HEK293T (cell line): ENCODE data around the gene IFNAR1.

Experiments used
- ARNT ChIP-seq: fragments of 450-650 bp; IDR thresholded peaks from 2 replicates; pipeline ENCODE4 v1.6.1; 2017; ENCODE audit warnings: mild to moderate bottlenecking
- BHLHE40 ChIP-seq: fragments of 450-650 bp; IDR thresholded peaks from 2 replicates; pipeline ENCODE4 v1.6.1; 2016; ENCODE audit warnings: mild to moderate bottlenecking, moderate library complexity, borderline replicate concordance
- ELF4 ChIP-seq: fragments of 450-650 bp; IDR thresholded peaks from 2 replicates; pipeline ENCODE4 v1.6.1; 2017; ENCODE audit warnings: antibody characterized with exemption
- FOXA1 ChIP-seq: fragments of 450-650 bp; IDR thresholded peaks from 2 replicates; pipeline ENCODE4 v1.6.1; 2016; ENCODE audit warnings: mild to moderate bottlenecking
- FOXK2 ChIP-seq: fragments of 450-650 bp; IDR thresholded peaks from 2 replicates; pipeline ENCODE4 v1.6.1; 2016; ENCODE audit warnings: mild to moderate bottlenecking
- FOXM1 ChIP-seq: fragments of 450-650 bp; IDR thresholded peaks from 2 replicates; pipeline ENCODE4 v1.6.1; 2017; ENCODE audit warnings: mild to moderate bottlenecking, borderline replicate concordance
- HDGF ChIP-seq: fragments of 450-650 bp; IDR thresholded peaks from 2 replicates; pipeline ENCODE4 v1.6.1; 2017; ENCODE audit warnings: antibody characterized with exemption, borderline replicate concordance
- L3MBTL2 ChIP-seq: fragments of 450-650 bp; conservative IDR thresholded peaks from 2 replicates; pipeline ENCODE4 v1.6.1; 2016; ENCODE audit warnings: mild to moderate bottlenecking
- NFRKB ChIP-seq: fragments of 450-650 bp; IDR thresholded peaks from 2 replicates; pipeline ENCODE4 v1.6.1; 2016; ENCODE audit warnings: mild to moderate bottlenecking, moderate library complexity
- SP1 ChIP-seq: fragments of 450-650 bp; IDR thresholded peaks from 2 replicates; pipeline ENCODE4 v1.6.1; 2017
- SUZ12 ChIP-seq: fragments of 450-650 bp; IDR thresholded peaks from 2 replicates; pipeline ENCODE4 v1.6.1; 2016; ENCODE audit warnings: mild to moderate bottlenecking
- TARDBP ChIP-seq: fragments of 450-650 bp; IDR thresholded peaks from 2 replicates; pipeline ENCODE4 v1.6.1; 2016
- ZNF384 ChIP-seq: fragments of 450-650 bp; IDR thresholded peaks from 2 replicates; pipeline ENCODE4 v1.6.1; 2016

DNA sequence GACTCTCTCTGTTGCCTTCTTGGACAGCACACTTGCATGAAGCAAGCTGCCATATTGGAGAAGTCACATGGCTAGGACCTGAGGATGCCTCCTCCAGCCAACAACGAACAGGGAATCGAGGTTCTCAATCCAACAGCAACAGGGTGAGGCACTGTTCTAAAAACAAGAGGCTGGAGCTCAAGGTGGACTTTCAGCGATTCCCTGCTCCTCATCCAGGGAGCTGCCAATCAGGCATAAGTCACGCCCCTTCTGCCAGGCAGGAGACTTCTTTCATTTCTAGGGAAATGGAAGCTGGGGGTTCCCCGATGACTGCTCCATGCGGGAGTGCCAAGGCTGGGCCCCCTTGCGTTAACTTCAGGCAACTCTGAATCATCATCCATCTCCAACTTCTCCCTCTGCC is 22.7 kb upstream of the IFNAR1 start:
- TF ChIP-seq BHLHE40, result no peak
- TF ChIP-seq FOXM1, result no peak
- TF ChIP-seq ZNF384, result no peak
- no peak for TF ChIP-seq ARNT
- TF ChIP-seq SP1, result no peak
- no peak for TF ChIP-seq FOXK2
- TF ChIP-seq TARDBP, result no peak
- no peak for TF ChIP-seq HDGF
- TF ChIP-seq FOXA1, result no peak
- no peak for TF ChIP-seq ELF4
- TF ChIP-seq SUZ12, result no peak
- TF ChIP-seq NFRKB, result no peak
- no peak for TF ChIP-seq L3MBTL2
